GM18867 (cell line): Measurements from ENCODE around the gene EMILIN3.

Source experiments
- ATAC-seq: cut with Tn5 transposase; IDR thresholded peaks from one replicate; pipeline ENCODE4 v1.9.1; 2021; ENCODE audit warnings: mild to moderate bottlenecking, moderate library complexity; ENCODE audit not compliant: unreplicated experiment

The EMILIN3 gene

GRCh38 chr20:41366546-41367392 is at the start of gene EMILIN3:
TSS of gene EMILIN3 (minus strand) at chr20:41366818. CDS start at chr20:41366634, 184 bp downstream.
- ATAC-seq = no peak

- no peak for ATAC-seq
Observed at GRCh38 chr20:41415191-41415590, 48.6 kb upstream of the EMILIN3 start.

GRCh38 chr20:41413169-41413568 is 46.6 kb upstream of the EMILIN3 start:
- no peak for ATAC-seq

GRCh38 chr20:41412324-41413120 is 45.9 kb upstream of the EMILIN3 start:
- ATAC-seq = no peak

- no peak for ATAC-seq
Observed at GRCh38 chr20:41411391-41411847, 44.8 kb upstream of the EMILIN3 start.

- no peak for ATAC-seq
Observed at GRCh38 chr20:41408986-41409385, 42.4 kb upstream of the EMILIN3 start.

GRCh38 chr20:41408156-41408794 is 41.7 kb upstream of the EMILIN3 start:
- ATAC-seq = peak; percentile 83

GRCh38 chr20:41407607-41408006 is 41.0 kb upstream of the EMILIN3 start:
- no peak for ATAC-seq

GRCh38 chr20:41406896-41407444 is 40.4 kb upstream of the EMILIN3 start:
- no peak for ATAC-seq

GRCh38 chr20:41406353-41406752 is 39.7 kb upstream of the EMILIN3 start:
- no peak for ATAC-seq

GRCh38 chr20:41405436-41405835 is 38.8 kb upstream of the EMILIN3 start:
- no peak for ATAC-seq

- no peak for ATAC-seq
Observed at GRCh38 chr20:41403604-41404003, 37.0 kb upstream of the EMILIN3 start.

GRCh38 chr20:41398408-41398807 is 31.8 kb upstream of the EMILIN3 start:
- ATAC-seq = no peak

GRCh38 chr20:41395667-41396664 is 29.3 kb upstream of the EMILIN3 start:
- ATAC-seq = no peak

GRCh38 chr20:41394931-41395666 is 28.5 kb upstream of the EMILIN3 start:
- no peak for ATAC-seq

GRCh38 chr20:41394081-41394480 is 27.5 kb upstream of the EMILIN3 start:
- no peak for ATAC-seq

- no peak for ATAC-seq
Observed at GRCh38 chr20:41393705-41394066, 27.1 kb upstream of the EMILIN3 start.

- ATAC-seq = no peak
Observed at GRCh38 chr20:41392871-41393704, 26.5 kb upstream of the EMILIN3 start.
